GDM1 (cell line): ENCODE measurements around the gene PKD2L1.
A peak's percentile ranks its signal among the peaks of the same experiment; 100 is the strongest.

Experiments
- DNase-seq: peaks from one replicate; lab custom pipeline; 2025; lab: John Stamatoyannopoulos, UW

Gene PKD2L1

GRCh38 chr10:100356067-100357017 lies 26.3 kb upstream of the PKD2L1 start:
- DNase-seq, result no peak

GRCh38 chr10:100355086-100355485 lies 25.1 kb upstream of the PKD2L1 start:
- DNase-seq, result no peak

- no peak for DNase-seq
Observed at GRCh38 chr10:100353770-100354485, 23.9 kb upstream of the PKD2L1 start.

- no peak for DNase-seq
Observed at GRCh38 chr10:100350914-100351485, 21.0 kb upstream of the PKD2L1 start.

- DNase-seq, result no peak
Observed at GRCh38 chr10:100349672-100350071, 19.6 kb upstream of the PKD2L1 start.

- no peak for DNase-seq
Observed at GRCh38 chr10:100349087-100349486, 19.1 kb upstream of the PKD2L1 start.

- DNase-seq, result no peak
Observed at GRCh38 chr10:100348389-100348927, 18.4 kb upstream of the PKD2L1 start.

GRCh38 chr10:100347568-100348195 lies 17.7 kb upstream of the PKD2L1 start:
- no peak for DNase-seq

- peak; percentile 90 for DNase-seq
Observed at GRCh38 chr10:100346765-100347567, 16.9 kb upstream of the PKD2L1 start, which contains the start of gene SCD. SCD (plus strand) TSS chr10:100347233; CDS start chr10:100347505, 272 bp downstream.

GRCh38 chr10:100346351-100346764 lies 16.3 kb upstream of the PKD2L1 start:
- peak; percentile 52 for DNase-seq

- DNase-seq, result no peak
Observed at GRCh38 chr10:100345570-100346330, 15.7 kb upstream of the PKD2L1 start.

GRCh38 chr10:100344241-100344788 lies 14.3 kb upstream of the PKD2L1 start:
- no peak for DNase-seq

GRCh38 chr10:100342627-100342972 lies 12.6 kb upstream of the PKD2L1 start:
- DNase-seq, result no peak

- peak; percentile 28 for DNase-seq
Observed at GRCh38 chr10:100341953-100342626, 12.1 kb upstream of the PKD2L1 start.

GRCh38 chr10:100340948-100341847 lies 11.2 kb upstream of the PKD2L1 start:
- no peak for DNase-seq

- DNase-seq, result no peak
Observed at GRCh38 chr10:100339236-100339635, 9.2 kb upstream of the PKD2L1 start.

GRCh38 chr10:100338434-100339036 lies 8.5 kb upstream of the PKD2L1 start:
- peak; percentile 30 for DNase-seq

- DNase-seq, result no peak
Observed at GRCh38 chr10:100334762-100335161, 4.7 kb upstream of the PKD2L1 start.
